ENCODE measurements around the gene OR10K2. TPM values are rescaled to one million over a fixed set of nuclear protein-coding genes. Genes with fewer than 3 reads are reported as not detected.
"Not testable (repeated sequence)": the region's sequence is repeated elsewhere in the genome, so short reads cannot be mapped to it uniquely, and the experiment has no call there.

The OR10K2 gene, protein sequence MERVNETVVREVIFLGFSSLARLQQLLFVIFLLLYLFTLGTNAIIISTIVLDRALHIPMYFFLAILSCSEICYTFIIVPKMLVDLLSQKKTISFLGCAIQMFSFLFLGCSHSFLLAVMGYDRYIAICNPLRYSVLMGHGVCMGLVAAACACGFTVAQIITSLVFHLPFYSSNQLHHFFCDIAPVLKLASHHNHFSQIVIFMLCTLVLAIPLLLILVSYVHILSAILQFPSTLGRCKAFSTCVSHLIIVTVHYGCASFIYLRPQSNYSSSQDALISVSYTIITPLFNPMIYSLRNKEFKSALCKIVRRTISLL
- not detected in 2 replicates for total RNA-seq (2014; rRNA removed; shearing (Covaris generic))

DNA sequence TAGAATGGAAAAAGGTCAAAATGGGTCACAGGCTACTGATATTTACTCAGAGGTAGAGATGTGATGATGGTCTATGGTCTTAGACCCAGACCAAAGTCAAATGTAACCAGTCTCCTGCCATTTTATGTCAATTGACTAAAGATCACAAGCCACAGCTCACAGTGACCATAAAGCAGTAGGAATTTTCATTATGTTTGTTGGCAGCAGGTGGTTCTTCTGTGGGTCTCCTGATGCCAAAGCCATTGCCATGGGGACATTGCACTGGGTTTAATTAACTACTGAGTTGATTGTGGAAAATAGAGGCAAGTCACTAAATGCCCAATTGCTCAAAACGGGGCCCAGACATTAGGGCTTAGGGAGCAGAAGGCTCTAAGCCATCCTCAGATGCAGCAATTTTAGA, at the start of gene OR10K2:
Gene OR10K2 (minus strand): TSS at position 101 of the 400 bp plus-strand sequence. CDS start 5,371 bp downstream, outside the sequence.
- DNase-seq (ENCODE audit: low spot score) = no peak

DNA sequence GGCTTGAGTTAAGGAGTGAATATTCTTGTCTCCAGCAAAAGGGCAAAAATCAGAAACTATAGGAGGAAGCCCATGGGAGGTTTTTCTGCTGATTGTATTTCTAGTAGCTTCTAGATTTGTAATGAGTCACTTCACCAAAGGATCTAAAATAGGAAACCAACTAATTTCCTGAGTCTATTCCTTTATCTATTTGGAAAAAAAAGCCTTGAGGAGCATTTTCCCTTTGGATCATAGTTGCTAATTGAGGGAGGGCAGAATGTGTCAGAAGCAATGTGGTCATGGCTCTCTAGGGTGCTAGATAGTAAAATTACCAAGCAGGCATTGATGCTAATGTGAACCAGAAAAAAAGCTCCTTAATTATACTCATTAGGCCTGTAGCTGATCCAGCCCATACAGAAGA, 45.9 kb upstream of the OR10K2 start, which contains the start of gene OR10R2:
Gene OR10R2 (plus strand): TSS at position 301 of the 400 bp plus-strand sequence. CDS start 106 bp downstream, outside the sequence.
- DNase-seq (ENCODE audit: low spot score) = no peak

DNA sequence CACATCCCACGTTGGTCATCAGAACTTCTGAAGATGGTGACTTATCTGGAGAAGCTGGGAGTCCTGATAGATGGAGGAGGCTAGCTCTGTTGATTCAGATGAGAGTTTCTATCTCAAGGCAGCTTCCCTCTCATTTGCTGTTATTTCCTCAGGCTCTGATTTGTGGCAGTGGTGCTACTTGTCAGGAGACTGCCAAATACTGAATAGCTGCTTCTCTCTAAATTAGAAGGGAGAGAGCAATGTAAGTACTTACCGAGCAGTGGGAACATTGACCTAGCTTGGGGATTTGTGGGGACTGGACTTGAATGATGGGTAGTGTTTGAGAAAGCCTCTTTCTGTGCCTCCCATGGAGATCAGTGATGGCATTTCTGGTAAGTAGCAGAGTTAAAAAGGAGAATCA, 35.5 kb upstream of the OR10K2 start, which contains the start of gene OR10K1:
Gene OR10K1 (plus strand): TSS at position 301 of the 400 bp plus-strand sequence. CDS start 3,728 bp downstream, outside the sequence.
- DNase-seq (ENCODE audit: low spot score) = no peak

DNA sequence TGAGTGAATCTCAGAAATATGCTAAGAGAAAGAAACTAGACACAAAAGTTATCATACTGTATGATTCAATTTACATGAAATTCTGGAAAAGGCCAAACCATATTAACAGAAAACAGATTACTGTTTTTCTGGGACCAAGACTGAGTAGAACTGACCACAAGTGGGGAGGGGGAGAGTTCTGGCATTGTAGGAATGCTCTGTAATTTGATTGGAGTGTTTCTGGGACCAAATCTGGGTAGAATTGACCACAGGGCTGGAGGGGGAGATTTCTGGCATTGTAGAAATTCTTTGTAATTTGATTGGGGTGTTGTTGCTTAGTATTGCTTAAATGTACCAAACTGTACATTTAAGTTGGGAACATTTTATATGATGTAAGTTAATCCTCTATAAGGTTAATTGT, 32.2 kb upstream of the OR10K2 start:
- no peak for DNase-seq (ENCODE audit: low spot score)

DNA sequence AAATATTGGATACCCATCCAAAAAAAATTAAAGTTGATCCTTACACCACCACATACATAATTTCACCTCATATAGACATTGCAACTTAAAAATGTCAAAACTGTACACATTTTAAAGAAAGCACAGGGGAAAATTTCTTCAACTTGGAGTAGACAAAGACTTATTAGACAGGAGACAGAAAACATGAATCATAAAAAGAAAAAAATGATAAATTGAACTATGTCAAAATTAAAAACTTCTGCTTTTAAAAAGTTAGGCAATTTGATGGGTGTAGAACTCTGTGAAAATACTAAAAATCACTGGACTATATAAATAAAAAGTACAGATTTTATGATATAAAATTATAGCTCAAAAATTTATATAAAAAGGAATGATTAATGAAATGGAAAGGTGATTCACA, 31.2 kb upstream of the OR10K2 start:
- no peak for DNase-seq (ENCODE audit: low spot score)

DNA sequence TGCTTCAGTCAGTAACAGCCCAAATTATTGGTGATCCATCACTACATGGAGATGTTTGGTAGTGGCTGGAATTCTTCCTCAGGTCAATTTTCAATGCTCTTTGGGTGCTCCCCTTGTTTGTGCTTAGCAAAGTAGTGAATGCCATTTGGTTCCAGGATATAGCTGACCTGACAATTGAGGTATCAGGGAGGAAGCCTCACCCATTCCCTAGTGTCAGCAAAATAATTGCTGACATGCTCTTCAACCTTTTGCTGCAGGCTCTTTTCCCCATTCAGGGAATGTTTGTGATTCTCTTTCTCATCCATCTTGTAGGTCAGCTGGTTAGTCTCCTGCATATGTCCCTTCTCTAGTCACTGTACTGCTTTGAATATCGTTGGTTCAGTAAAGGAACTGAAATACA, 28.5 kb upstream of the OR10K2 start:
- DNase-seq (ENCODE audit: low spot score) = no peak

DNA sequence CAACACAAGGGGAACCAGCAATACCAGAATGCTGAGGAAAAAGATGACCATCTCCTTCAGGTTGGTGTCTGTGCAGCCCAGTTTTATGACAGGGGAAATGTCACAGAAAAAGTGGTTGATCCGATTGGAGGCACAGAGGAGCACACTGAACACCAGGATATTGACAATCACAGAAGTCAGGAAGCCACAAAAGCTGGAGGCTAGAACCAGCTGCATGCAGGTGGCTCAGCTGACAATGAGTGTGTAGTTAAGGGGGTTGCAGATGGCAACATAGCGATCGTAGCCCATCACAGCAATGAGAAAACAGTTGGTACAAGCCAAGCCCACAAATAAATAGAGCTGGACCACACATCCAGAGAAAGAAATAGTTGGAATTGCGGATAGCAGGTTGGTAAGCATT, 19.3 kb upstream of the OR10K2 start:
- no peak for DNase-seq (ENCODE audit: low spot score)

DNA sequence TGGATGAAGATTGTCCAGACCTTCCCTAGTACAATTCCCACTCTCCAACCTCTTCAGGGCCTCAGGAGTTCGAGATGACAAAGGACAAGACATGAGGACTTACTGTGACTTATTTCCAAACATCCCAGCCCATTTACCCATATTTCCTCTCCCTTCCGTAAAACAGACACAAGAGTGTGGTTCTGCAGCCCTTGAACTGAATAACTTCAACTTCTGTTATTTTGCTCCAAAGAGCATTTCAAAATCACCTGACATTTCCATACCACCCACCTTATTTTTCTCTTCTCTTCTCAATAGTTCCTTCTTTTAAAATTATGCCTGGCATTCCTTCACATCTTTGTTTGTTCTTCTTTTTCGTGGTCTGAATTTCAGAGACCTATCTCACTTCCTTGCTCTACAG, 8.7 kb upstream of the OR10K2 start:
- no peak for DNase-seq (ENCODE audit: low spot score)

DNA sequence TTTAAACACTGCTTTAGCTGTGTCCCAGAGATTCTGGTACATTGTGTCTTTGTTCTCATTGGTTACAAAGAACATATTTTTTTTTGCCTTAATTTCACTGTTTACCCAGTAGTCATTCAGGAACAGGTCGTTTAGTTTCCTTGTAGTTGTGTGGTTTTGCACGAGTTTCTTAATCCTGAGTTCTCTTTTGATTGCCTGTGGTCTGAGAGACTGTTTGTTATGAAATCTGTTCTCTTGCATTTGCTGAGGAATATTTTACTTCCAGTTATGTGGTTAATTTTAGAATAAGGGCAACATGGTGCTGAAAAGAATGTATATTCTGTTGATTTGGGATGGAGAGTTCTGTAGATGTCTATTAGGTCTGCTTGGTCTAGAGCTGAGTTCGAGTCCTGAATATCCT, 4.1 kb upstream of the OR10K2 start:
- not testable (repeated sequence) for DNase-seq (ENCODE audit: low spot score)

DNA sequence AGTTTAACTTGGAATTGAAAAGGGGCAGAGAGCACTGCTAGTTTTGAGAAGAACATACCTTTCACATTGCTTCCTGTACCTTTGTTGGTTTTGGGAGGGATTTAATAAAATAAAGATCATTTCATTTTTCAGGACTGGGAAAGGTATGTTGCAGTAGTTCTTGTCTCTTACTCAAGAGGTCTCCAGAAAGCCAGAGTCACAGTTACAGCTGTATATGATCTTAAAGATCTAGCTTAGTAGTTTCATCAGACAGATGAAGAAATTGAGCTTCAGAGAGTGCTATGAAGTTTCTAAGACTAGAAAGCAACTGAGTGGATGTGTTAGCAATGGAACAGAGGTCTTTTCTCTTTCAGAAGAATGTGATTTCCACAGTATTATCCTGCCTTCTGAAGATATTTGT, 1.0 kb downstream of the OR10K2 start:
- no peak for DNase-seq (ENCODE audit: low spot score)

DNA sequence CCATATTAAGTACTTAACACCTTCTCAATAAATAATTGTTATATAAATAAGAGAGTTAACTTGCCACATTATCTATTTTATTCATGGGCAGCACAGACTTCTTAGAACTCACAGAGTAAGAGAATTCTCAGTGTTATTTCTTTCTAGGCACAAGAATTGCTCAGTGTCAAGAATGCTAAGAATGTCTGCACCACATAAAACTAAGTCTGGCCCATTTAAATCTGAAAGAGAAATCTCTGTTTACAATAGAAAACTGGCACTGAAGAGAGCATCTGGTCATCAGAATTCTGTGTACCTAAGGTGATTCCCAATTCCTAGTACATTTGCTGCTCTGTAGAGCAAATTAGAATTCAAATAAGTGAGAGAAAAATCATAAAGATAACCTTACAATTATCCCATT, 3.8 kb downstream of the OR10K2 start:
- no peak for DNase-seq (ENCODE audit: low spot score)

DNA sequence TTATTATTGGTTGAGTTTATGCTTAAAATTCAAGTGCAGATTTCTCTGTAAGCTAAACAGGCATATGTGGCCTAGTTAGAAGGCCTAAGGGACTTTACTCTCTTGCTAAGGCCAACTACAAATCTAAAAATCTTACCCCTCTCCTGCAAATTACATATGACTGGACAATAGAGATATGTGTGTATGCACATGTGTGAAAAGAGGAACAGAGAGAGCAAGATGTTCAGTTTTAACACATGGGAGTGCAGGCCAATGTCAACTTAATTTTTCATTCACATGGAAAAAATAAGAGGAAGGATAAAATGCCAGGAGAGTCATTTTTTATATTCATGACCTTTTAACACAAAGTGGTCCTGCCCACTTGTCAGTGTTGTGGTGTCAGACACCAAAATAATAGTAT, 8.5 kb downstream of the OR10K2 start:
- DNase-seq (ENCODE audit: low spot score) = no peak

DNA sequence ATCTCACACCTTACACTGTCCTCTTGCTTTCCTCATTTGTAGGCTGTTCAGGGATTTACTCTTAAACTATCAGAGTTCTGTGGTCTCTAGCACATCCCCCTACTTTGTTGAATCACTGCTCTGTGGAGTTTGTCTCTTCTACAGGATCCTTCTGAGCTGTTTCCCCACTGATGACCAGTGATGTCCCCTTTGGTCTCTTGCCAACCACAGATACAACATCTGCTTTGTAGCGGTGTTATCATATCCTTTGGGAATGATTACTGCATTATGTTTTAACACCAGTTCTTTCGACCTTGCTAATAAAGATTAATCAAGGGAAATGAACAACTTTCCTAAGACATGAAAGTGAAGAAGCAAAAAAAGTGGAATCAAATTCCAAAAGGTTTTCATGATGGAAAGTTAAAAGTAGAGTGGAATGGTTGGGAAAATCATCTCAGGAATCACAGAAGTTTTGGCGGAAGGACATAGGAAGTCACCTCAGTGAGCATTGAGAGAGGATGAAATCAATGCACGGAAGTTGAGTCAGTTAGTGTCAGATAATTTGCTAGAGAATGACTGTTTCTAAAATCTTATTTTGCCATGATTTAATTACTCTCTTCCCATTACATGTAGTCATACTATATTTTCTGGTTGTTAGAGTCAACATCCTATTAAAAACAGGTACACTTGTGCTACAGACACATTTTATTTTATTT, 11.2 kb downstream of the OR10K2 start:
- no peak for DNase-seq (ENCODE audit: low spot score)

DNA sequence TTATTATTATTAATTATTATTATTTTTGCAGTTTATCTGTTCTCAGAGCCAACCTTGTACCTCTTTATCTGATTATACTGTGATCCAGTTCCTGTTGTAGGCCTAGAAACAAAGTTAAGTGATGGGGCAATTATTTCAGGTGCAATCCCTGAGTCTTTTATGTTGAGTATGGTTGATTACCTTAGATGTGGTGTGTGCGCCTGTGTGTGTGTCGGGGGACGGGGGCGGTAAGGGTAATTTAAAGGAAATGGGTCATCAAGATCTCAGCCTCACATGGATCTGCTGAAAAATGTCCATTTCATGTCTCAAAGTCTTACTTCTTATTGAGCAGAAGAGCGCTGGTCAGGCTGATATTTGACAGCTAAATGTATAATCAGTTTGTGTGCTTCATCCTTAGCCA, 18.9 kb downstream of the OR10K2 start:
- DNase-seq (ENCODE audit: low spot score) = no peak

DNA sequence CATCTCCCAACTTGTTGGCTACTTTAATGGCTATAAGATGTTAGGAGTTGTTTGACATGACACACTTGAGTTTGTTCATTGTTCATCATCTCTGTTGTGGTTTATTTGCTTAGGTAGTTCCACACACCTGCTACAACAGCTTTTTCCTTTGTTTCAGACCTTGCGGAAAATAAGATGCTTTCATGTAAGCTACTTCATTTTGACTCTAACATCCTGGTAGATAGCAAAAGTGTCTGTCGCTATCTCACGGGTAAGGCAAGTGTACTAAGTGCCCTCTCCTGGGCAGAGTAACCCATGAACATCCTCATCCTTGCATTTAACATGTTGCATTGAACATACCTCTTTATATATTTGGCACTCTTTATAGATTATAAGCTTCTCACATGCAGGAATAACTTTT, 25.2 kb downstream of the OR10K2 start:
- DNase-seq (ENCODE audit: low spot score) = no peak

DNA sequence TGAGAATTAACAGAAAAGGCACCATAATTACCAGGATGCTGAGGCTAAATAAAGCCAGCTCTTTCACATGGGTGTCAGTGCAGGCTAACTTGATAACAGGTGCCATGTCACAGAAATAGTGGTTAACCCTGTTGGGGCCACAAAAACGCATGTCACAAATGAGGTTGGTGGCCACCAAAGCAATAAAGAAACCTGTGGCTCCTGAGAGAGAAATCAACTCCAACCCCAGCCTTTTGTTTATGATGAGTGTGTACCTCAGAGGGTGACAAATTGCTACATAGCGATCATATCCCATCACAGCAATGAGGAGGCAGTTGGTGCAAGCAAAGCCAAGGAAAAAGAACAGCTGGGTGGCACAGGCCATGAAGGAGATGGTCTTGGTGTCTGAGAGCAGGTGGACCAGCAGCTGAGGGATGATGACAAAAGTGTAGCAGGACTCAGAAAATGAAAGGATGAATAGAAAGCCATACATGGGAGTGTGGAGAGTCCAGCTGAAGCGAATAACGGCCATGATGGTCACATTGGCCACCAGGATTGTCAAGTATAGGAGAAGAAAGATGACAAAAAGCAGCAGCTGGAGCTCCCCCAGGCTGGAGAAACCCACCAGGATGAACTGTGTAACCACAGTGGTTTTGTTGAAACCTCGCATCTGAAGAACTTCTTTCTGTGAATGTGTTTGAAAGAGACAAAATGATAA, 27.1 kb downstream of the OR10K2 start, which contains the start of gene OR10T2:
Gene OR10T2 (minus strand): TSS at position 649 of the 697 bp plus-strand sequence. CDS start 0 bp downstream, at position 649.
- no peak for DNase-seq (ENCODE audit: low spot score)

DNA sequence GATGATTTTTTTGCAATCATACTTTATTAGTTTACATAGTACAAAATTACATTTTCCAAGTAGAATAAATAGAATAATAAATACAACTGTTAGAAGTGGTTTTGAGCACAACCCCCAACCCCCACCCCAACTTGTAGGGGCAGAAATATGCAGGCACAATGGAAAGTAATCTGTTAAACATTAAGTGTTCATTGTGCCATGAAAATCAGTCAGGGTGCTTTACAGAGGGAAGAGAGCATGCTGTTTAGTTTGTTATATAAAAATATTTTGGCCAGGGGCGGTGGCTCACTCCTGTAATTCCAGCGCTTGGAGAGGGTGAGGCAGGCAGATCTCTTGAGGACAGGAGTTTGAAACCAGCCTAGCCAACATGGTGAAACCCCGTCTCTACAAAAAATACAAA, 29.4 kb downstream of the OR10K2 start:
- no peak for DNase-seq (ENCODE audit: low spot score)

DNA sequence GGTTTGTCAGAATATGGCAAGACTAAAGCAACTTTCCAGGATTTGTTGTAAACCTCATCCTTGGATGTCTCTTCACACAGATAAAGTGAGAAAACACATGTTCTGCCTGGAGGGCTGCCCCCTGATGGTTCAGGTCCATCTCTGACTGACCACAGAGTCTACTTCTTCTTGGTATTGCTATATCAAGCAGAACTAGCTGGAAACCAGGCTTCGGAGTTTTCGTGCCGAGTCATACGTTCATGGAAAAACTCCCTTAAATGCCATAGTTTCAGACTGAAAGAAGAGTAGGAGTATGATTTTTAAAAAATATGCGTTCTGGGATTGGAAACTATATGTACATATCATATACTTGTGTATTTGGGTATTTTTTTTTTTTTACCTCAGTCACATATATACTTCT, 32.6 kb downstream of the OR10K2 start:
- no peak for DNase-seq (ENCODE audit: low spot score)

DNA sequence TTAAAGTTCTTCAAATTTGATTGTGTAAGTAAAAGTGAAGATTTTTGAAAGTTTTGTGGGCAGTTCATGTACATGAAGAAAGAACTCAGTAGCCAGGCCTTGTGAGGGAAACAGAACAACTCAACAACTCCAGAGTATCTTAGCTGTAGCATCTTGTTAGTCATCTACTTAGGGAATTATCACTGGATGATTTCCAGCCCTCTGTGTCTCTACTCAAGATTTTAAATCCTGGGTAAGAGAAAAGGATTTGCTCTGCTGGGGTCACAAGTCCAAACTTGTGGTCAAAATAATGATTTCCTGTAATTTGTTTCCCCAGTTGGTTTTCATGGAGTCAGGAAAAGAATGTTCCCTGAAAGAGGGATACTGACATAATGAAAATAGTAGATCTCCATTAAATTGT, 34.9 kb downstream of the OR10K2 start:
- DNase-seq (ENCODE audit: low spot score) = no peak

DNA sequence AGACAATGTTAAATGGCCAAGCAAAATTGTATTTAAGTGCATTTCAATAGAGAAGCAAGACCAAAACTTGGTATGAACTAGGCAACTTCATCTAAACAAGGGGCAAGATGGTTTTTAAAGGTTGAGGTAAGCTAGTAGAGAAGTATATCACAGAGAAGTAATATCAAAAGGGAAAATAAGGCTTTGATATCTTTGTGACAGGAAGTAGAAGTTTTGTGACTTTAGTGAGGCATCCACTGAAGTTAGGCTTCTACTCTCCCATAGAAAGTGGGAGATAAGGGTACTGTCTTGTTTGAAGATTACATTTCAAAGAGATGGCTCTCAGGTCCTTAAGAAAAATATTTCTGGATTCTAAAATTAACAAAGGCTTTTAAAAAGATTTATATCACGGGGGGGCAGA, 35.7 kb downstream of the OR10K2 start:
- DNase-seq (ENCODE audit: low spot score) = no peak

DNA sequence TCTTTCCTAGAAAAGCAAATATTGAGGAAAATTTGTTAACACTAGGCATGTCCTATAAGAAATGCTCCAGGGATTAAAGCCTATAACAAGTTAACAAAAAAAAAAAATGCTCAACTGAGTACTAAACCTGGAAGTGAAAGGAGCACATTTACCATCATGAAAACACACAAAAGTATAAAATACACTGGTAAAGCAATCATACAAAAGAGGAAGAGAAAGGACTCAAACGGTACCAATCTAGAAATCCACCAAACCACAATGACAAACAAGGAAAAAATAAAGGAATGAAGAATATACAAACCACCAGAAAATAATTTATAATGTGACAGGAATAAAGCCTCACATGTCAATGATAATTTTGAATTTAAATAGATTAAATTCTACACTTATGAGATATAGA, 51.2 kb downstream of the OR10K2 start:
- DNase-seq (ENCODE audit: low spot score) = no peak

DNA sequence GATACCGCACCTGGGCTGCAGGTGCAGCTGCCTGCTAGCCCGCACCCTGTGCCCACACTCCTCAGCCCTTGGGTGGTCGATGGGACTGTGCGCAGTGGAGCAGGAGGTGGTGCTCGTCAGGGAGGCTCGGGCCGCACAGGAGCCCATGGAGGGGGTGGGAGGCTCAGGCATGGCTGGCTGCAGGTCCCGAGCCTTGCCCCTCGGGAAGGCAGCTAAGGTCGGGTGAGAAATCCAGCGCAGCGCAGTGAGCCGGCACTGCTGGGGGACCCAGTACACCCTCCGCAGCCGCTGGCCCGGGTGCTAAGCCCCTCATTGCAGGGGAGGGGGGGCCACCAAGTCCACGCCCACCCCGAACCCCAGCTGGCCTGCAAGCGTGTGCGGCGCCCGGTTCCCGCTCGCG, 51.9 kb downstream of the OR10K2 start:
- DNase-seq (ENCODE audit: low spot score) = not testable (repeated sequence)

Measured in A172 (cell line).